Keratinocyte (primary cell): ENCODE results near the gene NIPAL1.

ENCODE experiments used
- CTCF ChIP-seq, 3 experiments: IDR thresholded peaks in 1 of 3; conservative IDR thresholded peaks in 1 of 3; optimal IDR thresholded peaks in 1 of 3; 2 replicates in 2 of 3; 3 replicates in 1 of 3; pipeline versions ENCODE3 to v1.5.1; 2011; ENCODE audit warnings: low read length in 3 of 3, mild to moderate bottlenecking in 3 of 3, moderate library complexity in 2 of 3, control low read depth in 1 of 3, inconsistent platforms in 1 of 3; ENCODE audit not compliant: insufficient read depth in 2 of 3; ENCODE audit errors: extremely low read depth in 1 of 3
- EZH2 ChIP-seq: IDR thresholded peaks from one replicate; pipeline ENCODE4 v1.6.1; 2012; ENCODE audit warnings: inconsistent platforms, mild to moderate bottlenecking, low read length, moderate library complexity

GRCh38 chr4:48005781-48006180 is 10.8 kb upstream of the NIPAL1 start:
- TF ChIP-seq CTCF (optimal IDR thresholded peaks at IDR 0.05 in 1 of 3, IDR thresholded peaks at IDR 0.05 in 1 of 3, conservative IDR thresholded peaks at IDR 0.05 in 1 of 3; ENCODE audit: extremely low read depth in 1 of 3, insufficient read depth in 2 of 3, low read length in 3 of 3) = no peak
- TF ChIP-seq EZH2 = no peak
